GM18517 (cell line): ENCODE results near the gene AGPAT4.

Source experiments
- ATAC-seq: cut with Tn5 transposase; IDR thresholded peaks from one replicate; pipeline ENCODE4 v1.9.1; 2021; ENCODE audit warnings: mild to moderate bottlenecking, moderate library complexity; ENCODE audit not compliant: unreplicated experiment

The AGPAT4 gene

GRCh38 chr6:161169696-161170095 is 104.2 kb downstream of the AGPAT4 start:
- no peak for ATAC-seq

GRCh38 chr6:161169035-161169434 is 104.8 kb downstream of the AGPAT4 start:
- ATAC-seq = no peak

GRCh38 chr6:161168281-161168891 is 105.5 kb downstream of the AGPAT4 start:
- ATAC-seq = no peak

GRCh38 chr6:161166677-161167076 is 107.2 kb downstream of the AGPAT4 start:
- ATAC-seq = no peak

GRCh38 chr6:161166176-161166575 is 107.7 kb downstream of the AGPAT4 start:
- no peak for ATAC-seq

- no peak for ATAC-seq
Observed at GRCh38 chr6:161164182-161164625, 109.7 kb downstream of the AGPAT4 start.

GRCh38 chr6:161163466-161164181 is 110.2 kb downstream of the AGPAT4 start:
- no peak for ATAC-seq

- ATAC-seq = no peak
Observed at GRCh38 chr6:161162722-161163121, 111.1 kb downstream of the AGPAT4 start.

- ATAC-seq = no peak
Observed at GRCh38 chr6:161161889-161162624, 111.8 kb downstream of the AGPAT4 start.

GRCh38 chr6:161161121-161161520 is 112.7 kb downstream of the AGPAT4 start:
- no peak for ATAC-seq

- ATAC-seq = no peak
Observed at GRCh38 chr6:161154796-161155335, 119.0 kb downstream of the AGPAT4 start.

GRCh38 chr6:161153725-161154124 is 120.1 kb downstream of the AGPAT4 start:
- no peak for ATAC-seq

GRCh38 chr6:161152907-161153662 is 120.8 kb downstream of the AGPAT4 start:
- no peak for ATAC-seq

GRCh38 chr6:161152527-161152862 is 121.4 kb downstream of the AGPAT4 start:
- ATAC-seq = no peak

- no peak for ATAC-seq
Observed at GRCh38 chr6:161151660-161152526, 122.0 kb downstream of the AGPAT4 start.

- ATAC-seq = no peak
Observed at GRCh38 chr6:161151059-161151645, 122.7 kb downstream of the AGPAT4 start.

GRCh38 chr6:161150566-161150965 is 123.3 kb downstream of the AGPAT4 start:
- no peak for ATAC-seq

- no peak for ATAC-seq
Observed at GRCh38 chr6:161150136-161150535, 123.7 kb downstream of the AGPAT4 start.

- no peak for ATAC-seq
Observed at GRCh38 chr6:161143663-161144430, 130.0 kb downstream of the AGPAT4 start.
